ENCODE data around the gene ZNF638.
A peak's percentile ranks its signal among the peaks of the same experiment; 100 is the strongest.
"Not testable (repeated sequence)": the region's sequence is repeated elsewhere in the genome, so short reads cannot be mapped to it uniquely, and the experiment has no call there.

Gene ZNF638

GRCh38 chr2:71331581-71332434, at the start of gene ZNF638:
Gene ZNF638 (plus strand): TSS chr2:71331782. CDS start chr2:71348955, 17,173 bp downstream.
- peak; percentile 82 to 88 (median 83) for DNase-seq (ENCODE audit: low read depth in 3 of 3, low spot score in 1 of 3)

- DNase-seq (ENCODE audit: low read depth in 3 of 3, low spot score in 1 of 3): no peak
Measured at GRCh38 chr2:71281950-71282349, 49.6 kb upstream of the ZNF638 start.

- DNase-seq (ENCODE audit: low read depth in 3 of 3, low spot score in 1 of 3): no peak
Measured at GRCh38 chr2:71282493-71282892, 49.1 kb upstream of the ZNF638 start.

- no peak for DNase-seq (ENCODE audit: low read depth in 3 of 3, low spot score in 1 of 3)
Measured at GRCh38 chr2:71283131-71283530, 48.5 kb upstream of the ZNF638 start.

GRCh38 chr2:71285706-71286105, 45.9 kb upstream of the ZNF638 start:
- DNase-seq (ENCODE audit: low read depth in 3 of 3, low spot score in 1 of 3): no peak

GRCh38 chr2:71291398-71291797, 40.2 kb upstream of the ZNF638 start:
- DNase-seq (ENCODE audit: low read depth in 3 of 3, low spot score in 1 of 3): no peak

- DNase-seq (ENCODE audit: low read depth in 3 of 3, low spot score in 1 of 3): no peak
Measured at GRCh38 chr2:71292159-71292558, 39.4 kb upstream of the ZNF638 start.

- DNase-seq (ENCODE audit: low read depth in 3 of 3, low spot score in 1 of 3): no peak
Measured at GRCh38 chr2:71298914-71299313, 32.7 kb upstream of the ZNF638 start.

GRCh38 chr2:71299507-71299906, 32.1 kb upstream of the ZNF638 start:
- no peak for DNase-seq (ENCODE audit: low read depth in 3 of 3, low spot score in 1 of 3)

- no peak for DNase-seq (ENCODE audit: low read depth in 3 of 3, low spot score in 1 of 3)
Measured at GRCh38 chr2:71303849-71304248, 27.7 kb upstream of the ZNF638 start.

GRCh38 chr2:71306762-71307161, 24.8 kb upstream of the ZNF638 start:
- DNase-seq (ENCODE audit: low read depth in 3 of 3, low spot score in 1 of 3): no peak

GRCh38 chr2:71313016-71313766, 18.4 kb upstream of the ZNF638 start:
- DNase-seq (ENCODE audit: low read depth in 3 of 3, low spot score in 1 of 3): no peak

GRCh38 chr2:71317060-71317459, 14.5 kb upstream of the ZNF638 start:
- DNase-seq (ENCODE audit: low read depth in 3 of 3, low spot score in 1 of 3): no peak

GRCh38 chr2:71317900-71318299, 13.7 kb upstream of the ZNF638 start:
- not testable (repeated sequence) for DNase-seq (ENCODE audit: low read depth in 3 of 3, low spot score in 1 of 3)

GRCh38 chr2:71323386-71323785, 8.2 kb upstream of the ZNF638 start:
- DNase-seq (ENCODE audit: low read depth in 3 of 3, low spot score in 1 of 3): no peak

- no peak for DNase-seq (ENCODE audit: low read depth in 3 of 3, low spot score in 1 of 3)
Measured at GRCh38 chr2:71326968-71327367, 4.6 kb upstream of the ZNF638 start.

GRCh38 chr2:71327916-71328315, 3.7 kb upstream of the ZNF638 start:
- DNase-seq (ENCODE audit: low read depth in 3 of 3, low spot score in 1 of 3): no peak

GRCh38 chr2:71330155-71330554, 1.4 kb upstream of the ZNF638 start:
- no peak for DNase-seq (ENCODE audit: low read depth in 3 of 3, low spot score in 1 of 3)

GRCh38 chr2:71330585-71331330, 824 bp upstream of the ZNF638 start:
- no peak for DNase-seq (ENCODE audit: low read depth in 3 of 3, low spot score in 1 of 3)

- DNase-seq (ENCODE audit: low read depth in 3 of 3, low spot score in 1 of 3): peak in 1 of 3 donors; percentile 20
Measured at GRCh38 chr2:71331331-71331580, 326 bp upstream of the ZNF638 start.

GRCh38 chr2:71332435-71332796, 834 bp downstream of the ZNF638 start:
- no peak for DNase-seq (ENCODE audit: low read depth in 3 of 3, low spot score in 1 of 3)

- DNase-seq (ENCODE audit: low read depth in 3 of 3, low spot score in 1 of 3): no peak
Measured at GRCh38 chr2:71333619-71334018, 2.0 kb downstream of the ZNF638 start.

Measured in stimulated activated CD4-positive, alpha-beta T cell treated with anti-CD3 and anti-CD28 coated beads, TNF-alpha, amount 100 ng/mL, for 1 hour (primary cell).